Measurements from ENCODE around the gene CROCC.
A peak's percentile ranks its signal among the peaks of the same experiment; 100 is the strongest.

Gene CROCC

GRCh38 chr1:16975211-16975610, 53.5 kb downstream of the CROCC start:
- no peak overlapping the region for H3K4me3 ChIP-seq (ENCODE audit: control insufficient read depth, low read depth, low read length)
- no peak for DNase-seq (ENCODE audit: low read depth)
- no peak for TF ChIP-seq CTCF (IDR thresholded peaks at IDR 0.05; ENCODE audit: control insufficient read depth, insufficient read depth, low read depth, low read length, missing control alignments)

GRCh38 chr1:16975838-16976237, 54.1 kb downstream of the CROCC start:
- no peak overlapping the region for H3K4me3 ChIP-seq (ENCODE audit: control insufficient read depth, low read depth, low read length)
- no peak for DNase-seq (ENCODE audit: low read depth)
- no peak for TF ChIP-seq CTCF (IDR thresholded peaks at IDR 0.05; ENCODE audit: control insufficient read depth, insufficient read depth, low read depth, low read length, missing control alignments)

GRCh38 chr1:16976966-16977365, 55.2 kb downstream of the CROCC start:
- DNase-seq (ENCODE audit: low read depth): no peak
- H3K4me3 ChIP-seq (ENCODE audit: control insufficient read depth, low read depth, low read length): no peak overlapping the region
- TF ChIP-seq CTCF (IDR thresholded peaks at IDR 0.05; ENCODE audit: control insufficient read depth, insufficient read depth, low read depth, low read length, missing control alignments): no peak

GRCh38 chr1:16977377-16977776, 55.6 kb downstream of the CROCC start:
- no peak overlapping the region for H3K4me3 ChIP-seq (ENCODE audit: control insufficient read depth, low read depth, low read length)
- no peak for DNase-seq (ENCODE audit: low read depth)
- TF ChIP-seq CTCF (IDR thresholded peaks at IDR 0.05; ENCODE audit: control insufficient read depth, insufficient read depth, low read depth, low read length, missing control alignments): no peak

GRCh38 chr1:16978139-16978538, 56.4 kb downstream of the CROCC start:
- H3K4me3 ChIP-seq (ENCODE audit: control insufficient read depth, low read depth, low read length): peak overlapping the region; percentile 77
- no peak for DNase-seq (ENCODE audit: low read depth)
- TF ChIP-seq CTCF (IDR thresholded peaks at IDR 0.05; ENCODE audit: control insufficient read depth, insufficient read depth, low read depth, low read length, missing control alignments): no peak

DNA sequence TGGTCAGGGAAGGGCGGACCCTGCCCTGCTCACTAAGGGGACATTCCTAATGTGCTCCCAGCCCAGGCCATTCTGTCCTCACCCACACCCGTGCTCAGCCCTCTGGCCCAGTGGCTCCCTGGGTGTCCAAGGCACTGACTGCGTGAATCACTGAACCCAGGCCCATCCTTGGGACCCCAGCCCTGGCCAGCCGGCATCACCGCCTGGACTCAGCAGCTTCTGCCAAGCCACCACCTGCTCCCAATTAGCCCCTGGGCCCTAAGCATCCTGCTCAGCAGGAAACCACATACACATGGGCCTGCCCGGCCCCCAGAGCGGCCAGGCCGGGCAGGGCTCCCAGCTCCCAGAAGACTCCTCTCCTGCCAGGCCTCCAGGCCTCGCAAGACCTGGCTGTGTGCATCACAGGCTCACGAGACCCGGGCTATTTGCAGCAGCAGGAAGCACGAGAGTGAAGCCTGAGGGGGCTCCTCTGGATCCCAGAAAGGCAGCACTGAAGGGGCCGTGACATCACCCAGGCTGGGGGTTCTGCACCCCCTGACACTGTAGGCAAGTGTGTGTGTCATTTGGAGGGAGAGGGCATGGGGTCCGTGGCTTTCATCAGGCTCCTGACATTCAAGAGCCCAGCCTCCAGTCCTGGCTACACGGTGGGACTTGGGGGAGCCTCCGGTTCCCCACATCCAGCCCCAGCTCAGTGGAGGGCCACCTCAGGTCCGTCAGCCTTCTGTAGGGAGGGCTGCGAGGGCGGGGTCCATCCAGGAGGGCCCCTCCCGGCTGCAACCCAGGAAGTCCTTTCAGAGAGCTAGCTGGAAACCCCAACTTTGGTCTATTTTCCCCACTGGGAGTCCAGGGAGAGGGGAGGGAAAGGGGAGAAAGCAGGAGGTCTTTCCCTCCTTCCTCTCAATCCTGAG, 57.1 kb downstream of the CROCC start:
- H3K4me3 ChIP-seq (ENCODE audit: control insufficient read depth, low read depth, low read length): peak overlapping the region; percentile 77
- TF ChIP-seq CTCF (IDR thresholded peaks at IDR 0.05; ENCODE audit: control insufficient read depth, insufficient read depth, low read depth, low read length, missing control alignments): no peak
- DNase-seq (ENCODE audit: low read depth): peak; percentile 90
